ENCODE measurements around the gene RORC. TPM values are rescaled to one million over a fixed set of nuclear protein-coding genes. Genes with fewer than 3 reads are reported as not detected.

Gene RORC
- total RNA-seq, 5 donors from 2014 or later (not counting 1 experiment from before 2014, with no cell fraction given), result 1.5 to 11.6 (median 7.6) TPM

DNA sequence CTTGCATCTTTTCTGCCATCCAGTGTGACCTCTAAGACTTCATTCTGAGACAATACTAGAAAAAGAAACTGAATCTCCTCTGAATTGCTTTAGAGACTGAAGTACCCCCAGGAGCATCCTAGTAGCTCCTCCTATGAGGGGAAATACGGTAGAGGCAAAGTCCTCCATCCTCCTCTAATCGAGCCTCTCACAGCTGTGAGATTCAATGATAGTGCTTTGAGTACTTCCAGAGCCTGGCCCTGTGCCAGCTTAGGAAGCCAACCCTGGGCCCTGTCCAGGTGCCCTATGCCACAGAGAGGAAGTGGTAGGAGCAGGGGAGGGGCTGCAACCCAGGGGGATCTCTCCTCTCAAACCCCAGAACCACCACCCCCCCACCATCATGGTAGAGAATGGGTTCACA lies 10.7 kb downstream of the RORC start:
- ATAC-seq (replicated peaks in 1 of 4), result peak in 2 of 4 experiments; percentile 22 to 48
- H3K4me1 ChIP-seq (ENCODE audit: control insufficient read depth in 1 of 2, extremely low read depth in 1 of 2, insufficient read depth in 2 of 2, low read length in 2 of 2), result peaks cover 12 to 71% of the 10 kb centered on the region in 2 experiments
- H3K4me3 Mint-ChIP-seq, result no peak overlapping the region

DNA sequence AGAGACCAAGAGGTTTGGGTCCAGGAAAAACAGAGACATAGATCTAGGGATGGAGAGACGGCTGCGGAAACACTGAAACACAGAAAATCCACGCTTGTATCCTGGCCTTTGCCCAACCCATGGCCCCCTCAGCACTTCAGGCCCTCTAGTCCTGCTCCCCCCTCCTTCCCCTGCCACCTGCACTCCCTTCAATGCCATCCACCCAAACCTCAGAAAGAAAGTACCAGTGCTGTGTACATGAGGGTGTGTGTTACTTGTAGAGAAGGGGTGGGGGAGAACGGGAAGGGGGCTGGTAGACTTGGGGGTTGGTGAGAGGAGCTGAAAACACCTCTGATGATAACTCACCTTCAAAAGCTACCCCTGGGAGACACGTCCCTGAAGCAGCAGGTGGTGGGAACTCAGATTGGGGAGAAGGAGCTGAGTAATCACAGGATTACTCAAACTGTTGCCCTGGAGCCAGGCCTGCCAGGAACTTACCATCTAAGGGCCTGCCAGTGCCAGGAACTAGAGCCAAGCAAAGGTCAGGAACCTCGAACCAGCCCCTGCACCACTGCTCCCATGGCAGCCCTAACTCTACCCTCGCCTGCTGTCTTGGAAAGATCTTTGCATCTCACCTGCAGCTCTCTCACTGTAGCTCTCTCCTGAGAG lies 11.5 kb downstream of the RORC start:
- ATAC-seq (replicated peaks in 1 of 4) (no peak), DNase-seq (no peak)
- no peaks in the 10 kb centered on the region for H3K9me3 Mint-ChIP-seq
- 64% methylated on average over 5 of the region's 7 CpGs for WGBS (ENCODE audit: insufficient coverage)
- no peak overlapping the region for H3K4me3 ChIP-seq (ENCODE audit: control insufficient read depth in 1 of 2, extremely low read depth in 1 of 2, low read length in 1 of 2)
- peaks cover 45 to 89% (median 70%) of the 10 kb centered on the region in 3 donors for H3K4me1 Mint-ChIP-seq
- H3K27ac ChIP-seq (ENCODE audit: low read length), result peak overlapping the region; percentile 69
- H3K4me3 Mint-ChIP-seq, result no peak overlapping the region
- H3K36me3 ChIP-seq (ENCODE audit: control insufficient read depth in 2 of 2, extremely low read depth in 1 of 2, insufficient read depth in 1 of 2, low read length in 1 of 2), result no peaks in the 10 kb centered on the region
- H3K9me3 ChIP-seq, result no peaks in the 10 kb centered on the region
- peaks cover 18 to 75% of the 10 kb centered on the region in 2 experiments for H3K4me1 ChIP-seq (ENCODE audit: control insufficient read depth in 1 of 2, extremely low read depth in 1 of 2, insufficient read depth in 2 of 2, low read length in 2 of 2)
- no peaks in the 10 kb centered on the region for H3K27me3 Mint-ChIP-seq
- H3K36me3 Mint-ChIP-seq, result no peaks in the 10 kb centered on the region
- CTCF ChIA-PET, result no interaction called here
- no peaks in the 10 kb centered on the region for H3K27me3 ChIP-seq (replicated peaks in 1 of 2; ENCODE audit: control insufficient read depth in 2 of 2, extremely low read depth in 1 of 2, insufficient read depth in 2 of 2, low read length in 1 of 2)
- POLR2A ChIA-PET, result no interaction called here
- peak overlapping the region; percentile 74 to 83 for H3K27ac Mint-ChIP-seq

More for the DNA sequence above, 10.7 kb downstream of the RORC start:
- Mint-ChIP-seq H3K27me3 (no peaks in the 10 kb centered on the region), H3K36me3 (no peaks in the 10 kb centered on the region), H3K4me1 (peaks cover 44 to 88% (median 64%) of the 10 kb centered on the region in 3 donors), H3K27ac (peak overlapping the region; percentile 74 to 83), H3K9me3 (no peaks in the 10 kb centered on the region)
- H3K36me3 ChIP-seq (ENCODE audit: control insufficient read depth in 2 of 2, extremely low read depth in 1 of 2, insufficient read depth in 1 of 2, low read length in 1 of 2), result no peaks in the 10 kb centered on the region
- DNase-seq, result peak in 5 of 35 experiments; percentile 20 to 37 (median 33)
- H3K27ac ChIP-seq (ENCODE audit: low read length), result peak overlapping the region; percentile 69
- H3K9me3 ChIP-seq, result no peaks in the 10 kb centered on the region
- no CpG with 5 or more reads among the region's 2 CpGs for WGBS (ENCODE audit: insufficient coverage)
- CTCF ChIA-PET, result no interaction called here
- POLR2A ChIA-PET, result interaction anchor here in 1 of 2 donors (0.6 kb wide), 1 partner anchor 1471 kb away, joined by 5 read pairs; no protein-coding TSS in a partner anchor
- H3K4me3 ChIP-seq (ENCODE audit: control insufficient read depth in 1 of 2, extremely low read depth in 1 of 2, low read length in 1 of 2), result no peak overlapping the region
- H3K27me3 ChIP-seq (replicated peaks in 1 of 2; ENCODE audit: control insufficient read depth in 2 of 2, extremely low read depth in 1 of 2, insufficient read depth in 2 of 2, low read length in 1 of 2), result no peaks in the 10 kb centered on the region

DNA sequence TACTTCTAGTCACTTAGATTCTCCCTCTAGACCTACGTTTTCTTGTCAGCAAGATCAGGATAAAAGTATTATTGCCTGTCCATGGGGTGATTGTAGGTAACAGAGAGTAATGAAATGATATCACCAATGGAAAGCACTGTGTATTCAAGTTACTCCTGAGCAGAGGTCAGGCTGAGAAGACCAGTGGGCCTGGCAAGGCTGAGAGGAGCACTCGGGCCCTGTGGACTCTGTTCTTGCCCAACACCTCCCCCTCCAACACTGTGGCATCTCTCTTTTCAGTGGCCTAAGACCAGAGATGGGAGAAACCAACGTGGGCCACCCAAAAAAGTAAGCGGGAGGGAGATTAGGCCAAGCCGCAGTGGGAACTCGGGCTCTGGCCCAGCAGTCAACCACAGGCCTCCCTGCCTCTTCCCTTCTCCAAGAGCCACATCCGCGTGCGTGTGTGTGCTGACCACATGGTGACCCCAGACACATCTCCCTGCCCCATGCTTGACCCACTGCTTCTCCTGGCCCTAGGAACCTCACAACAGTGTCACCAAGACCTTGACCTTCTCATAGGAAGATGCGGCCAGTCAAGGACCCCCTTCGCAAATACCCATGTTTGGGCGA lies 12.3 kb downstream of the RORC start:
- peak overlapping the region; percentile 83 to 86 for H3K27ac Mint-ChIP-seq
- 85% methylated on average over 11 of the region's 12 CpGs for WGBS (ENCODE audit: insufficient coverage)
- ATAC-seq (replicated peaks in 1 of 4), result no peak
- no peak overlapping the region for H3K4me3 Mint-ChIP-seq
- no peaks in the 10 kb centered on the region for H3K9me3 Mint-ChIP-seq
- peaks cover 0 to 5% of the 10 kb centered on the region in 2 experiments for H3K27me3 ChIP-seq (replicated peaks in 1 of 2; ENCODE audit: control insufficient read depth in 2 of 2, extremely low read depth in 1 of 2, insufficient read depth in 2 of 2, low read length in 1 of 2)
- no peaks in the 10 kb centered on the region for H3K9me3 ChIP-seq
- peaks cover 15 to 82% of the 10 kb centered on the region in 2 experiments for H3K4me1 ChIP-seq (ENCODE audit: control insufficient read depth in 1 of 2, extremely low read depth in 1 of 2, insufficient read depth in 2 of 2, low read length in 2 of 2)
- ChIA-PET POLR2A (no interaction called here), CTCF (interaction anchor here in 1 of 2 donors (1.4 kb wide), 1 partner anchor 11 kb away, joined by 3 read pairs; no protein-coding TSS in a partner anchor)
- no peaks in the 10 kb centered on the region for H3K36me3 ChIP-seq (ENCODE audit: control insufficient read depth in 2 of 2, extremely low read depth in 1 of 2, insufficient read depth in 1 of 2, low read length in 1 of 2)
- peaks cover 47 to 91% (median 72%) of the 10 kb centered on the region in 3 donors for H3K4me1 Mint-ChIP-seq
- H3K27ac ChIP-seq (ENCODE audit: low read length), result peak overlapping the region; percentile 69
- no peaks in the 10 kb centered on the region for H3K36me3 Mint-ChIP-seq
- no peak for DNase-seq
- no peak overlapping the region for H3K4me3 ChIP-seq (ENCODE audit: control insufficient read depth in 1 of 2, extremely low read depth in 1 of 2, low read length in 1 of 2)
- H3K27me3 Mint-ChIP-seq, result no peaks in the 10 kb centered on the region

DNA sequence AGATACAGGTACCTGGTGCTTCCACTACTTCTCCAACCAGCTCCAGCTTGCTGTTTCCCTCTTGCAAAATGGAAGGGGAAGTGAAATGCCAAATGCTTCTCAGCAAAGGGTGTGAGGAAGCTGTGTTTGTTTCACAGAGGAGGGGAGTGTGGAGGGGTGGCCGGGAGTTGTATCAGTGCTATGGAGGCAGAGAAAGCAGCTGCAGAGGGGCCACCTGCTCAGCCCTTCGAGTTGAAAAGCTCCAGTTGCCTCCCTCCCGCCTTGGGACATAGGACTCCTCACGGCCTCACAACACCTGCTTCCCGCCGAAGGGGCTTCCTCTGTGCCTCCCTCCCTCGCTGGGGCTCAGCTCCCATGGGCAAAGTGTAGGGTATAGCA lies 14.3 kb downstream of the RORC start:
- no peaks in the 10 kb centered on the region for H3K36me3 Mint-ChIP-seq
- POLR2A ChIA-PET, result interaction anchor here in 1 of 2 donors (0.5 kb wide), 1 partner anchor 54 kb away, joined by 5 read pairs; the partner anchor contains the start of gene MRPL9
- ATAC-seq (replicated peaks in 1 of 4) (no peak), DNase-seq (no peak)
- WGBS (ENCODE audit: insufficient coverage), result 77% methylated on average over 3 of the region's 7 CpGs
- peaks cover 45 to 96% (median 77%) of the 10 kb centered on the region in 3 donors for H3K4me1 Mint-ChIP-seq
- H3K27me3 ChIP-seq (replicated peaks in 1 of 2; ENCODE audit: control insufficient read depth in 2 of 2, extremely low read depth in 1 of 2, insufficient read depth in 2 of 2, low read length in 1 of 2), result peaks cover 0 to 6% of the 10 kb centered on the region in 2 experiments
- CTCF ChIA-PET, result no interaction called here
- H3K4me3 ChIP-seq (ENCODE audit: control insufficient read depth in 1 of 2, extremely low read depth in 1 of 2, low read length in 1 of 2), result no peak overlapping the region
- peak overlapping the region; percentile 83 to 86 for H3K27ac Mint-ChIP-seq
- no peaks in the 10 kb centered on the region for H3K9me3 ChIP-seq
- H3K9me3 Mint-ChIP-seq, result no peaks in the 10 kb centered on the region
- H3K4me1 ChIP-seq (ENCODE audit: control insufficient read depth in 1 of 2, extremely low read depth in 1 of 2, insufficient read depth in 2 of 2, low read length in 2 of 2), result peaks cover 15 to 90% of the 10 kb centered on the region in 2 experiments
- H3K4me3 Mint-ChIP-seq, result no peak overlapping the region
- peak overlapping the region; percentile 69 for H3K27ac ChIP-seq (ENCODE audit: low read length)
- H3K27me3 Mint-ChIP-seq, result no peaks in the 10 kb centered on the region
- no peaks in the 10 kb centered on the region for H3K36me3 ChIP-seq (ENCODE audit: control insufficient read depth in 2 of 2, extremely low read depth in 1 of 2, insufficient read depth in 1 of 2, low read length in 1 of 2)

DNA sequence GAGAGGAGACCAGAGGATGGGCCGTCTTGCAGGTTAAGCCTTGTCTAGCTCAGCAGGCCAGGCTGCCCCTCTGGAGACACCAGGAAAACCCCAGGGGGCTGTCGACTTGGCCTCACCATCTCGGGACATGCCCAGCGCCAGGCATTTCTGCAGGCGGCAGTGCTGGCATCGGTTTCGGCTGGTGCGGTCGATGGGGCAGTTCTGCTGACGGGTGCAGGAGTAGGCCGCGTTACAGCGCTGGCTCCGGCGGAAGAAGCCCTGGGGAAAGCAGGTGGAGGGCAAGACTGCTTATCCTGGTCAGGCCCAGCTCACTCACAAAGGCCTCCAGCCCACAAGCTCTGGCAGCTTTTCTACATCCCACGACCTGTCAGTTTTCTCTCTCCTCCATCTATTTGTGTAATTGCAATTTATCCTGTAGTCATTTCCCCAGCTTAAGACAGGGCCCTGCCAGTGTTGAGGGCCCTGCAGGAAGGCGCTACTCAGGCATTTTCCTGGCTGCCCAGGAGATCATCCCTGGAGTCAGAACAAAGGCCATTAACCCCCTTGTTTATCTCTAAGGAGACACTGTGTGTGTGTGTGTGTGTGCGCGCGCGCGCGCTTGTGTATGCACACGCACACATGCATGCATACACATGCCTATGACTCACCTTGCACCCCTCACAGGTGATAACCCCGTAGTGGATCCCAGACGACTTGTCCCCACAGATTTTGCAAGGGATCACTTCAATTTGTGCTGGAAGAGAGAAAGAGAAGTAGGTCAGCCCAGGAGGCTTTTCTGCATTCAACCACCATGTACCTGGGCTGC lies 14.9 kb downstream of the RORC start:
- CTCF ChIA-PET, result no interaction called here
- H3K36me3 ChIP-seq (ENCODE audit: control insufficient read depth in 2 of 2, extremely low read depth in 1 of 2, insufficient read depth in 1 of 2, low read length in 1 of 2), result no peaks in the 10 kb centered on the region
- ATAC-seq (replicated peaks in 1 of 4) (no peak), DNase-seq (no peak)
- H3K27me3 ChIP-seq (replicated peaks in 1 of 2; ENCODE audit: control insufficient read depth in 2 of 2, extremely low read depth in 1 of 2, insufficient read depth in 2 of 2, low read length in 1 of 2), result peaks cover 0 to 6% of the 10 kb centered on the region in 2 experiments
- peaks cover 15 to 84% of the 10 kb centered on the region in 2 experiments for H3K4me1 ChIP-seq (ENCODE audit: control insufficient read depth in 1 of 2, extremely low read depth in 1 of 2, insufficient read depth in 2 of 2, low read length in 2 of 2)
- Mint-ChIP-seq H3K9me3 (no peaks in the 10 kb centered on the region), H3K27me3 (no peaks in the 10 kb centered on the region), H3K4me3 (peak overlapping the region in 2 of 3 donors; percentile 31 to 61), H3K4me1 (peaks cover 44 to 93% (median 73%) of the 10 kb centered on the region in 3 donors), H3K36me3 (no peaks in the 10 kb centered on the region), H3K27ac (peak overlapping the region; percentile 83 to 86)
- peak overlapping the region; percentile 69 for H3K27ac ChIP-seq (ENCODE audit: low read length)
- 92% methylated on average over 16 of the region's 26 CpGs for WGBS (ENCODE audit: insufficient coverage)
- POLR2A ChIA-PET, result interaction anchor here (0.5 to 1.0 kb wide), 2 partner anchors 53 to 489 kb away, joined by 3 to 5 read pairs; partner anchors contain the start of gene MRPL9 (in 1 of the 2)
- peak overlapping the region in 1 of 2 donors; percentile 9 for H3K4me3 ChIP-seq (ENCODE audit: control insufficient read depth in 1 of 2, extremely low read depth in 1 of 2, low read length in 1 of 2)
- no peaks in the 10 kb centered on the region for H3K9me3 ChIP-seq

Data from T-cell (primary cell).